ENCODE measurements around the gene OR4C6. TPM values are rescaled to one million over a fixed set of nuclear protein-coding genes. Genes with fewer than 3 reads are reported as not detected.

Gene OR4C6
- total RNA-seq (2014; rRNA removed; shearing (Covaris generic)): 0.21 TPM in 1 of 2 replicates, not detected in the other

GRCh38 chr11:55661901-55662300 lies at the start of gene OR4C6:
Gene OR4C6, plus strand, starts transcription at chr11:55662201. Its CDS starts 2,966 bp downstream, at chr11:55665167.
- no peak for DNase-seq (ENCODE audit: low spot score)

- DNase-seq (ENCODE audit: low spot score): no peak
Measured at GRCh38 chr11:55624531-55624930, 37.5 kb upstream of the OR4C6 start.

- DNase-seq (ENCODE audit: low spot score): no peak
Measured at GRCh38 chr11:55634813-55635212, 27.2 kb upstream of the OR4C6 start, which contains the start of gene OR4P4. Gene OR4P4, plus strand, starts transcription at chr11:55635113.

- no peak for DNase-seq (ENCODE audit: low spot score)
Measured at GRCh38 chr11:55648027-55648426, 14.0 kb upstream of the OR4C6 start, which contains the start of gene OR4S2. Gene OR4S2, plus strand, starts transcription at chr11:55648327. Its CDS starts 2,577 bp downstream, at chr11:55650904.

- no peak for DNase-seq (ENCODE audit: low spot score)
Measured at GRCh38 chr11:55652560-55652959, 9.4 kb upstream of the OR4C6 start.

- no peak for DNase-seq (ENCODE audit: low spot score)
Measured at GRCh38 chr11:55655096-55655495, 6.9 kb upstream of the OR4C6 start.

- peak; percentile 14 for DNase-seq (ENCODE audit: low spot score)
Measured at GRCh38 chr11:55658031-55658573, 3.9 kb upstream of the OR4C6 start.

- DNase-seq (ENCODE audit: low spot score): no peak
Measured at GRCh38 chr11:55658608-55659007, 3.4 kb upstream of the OR4C6 start.

GRCh38 chr11:55669376-55669775 lies 7.4 kb downstream of the OR4C6 start:
- DNase-seq (ENCODE audit: low spot score): no peak

GRCh38 chr11:55673860-55674259 lies 11.9 kb downstream of the OR4C6 start:
- no peak for DNase-seq (ENCODE audit: low spot score)

- no peak for DNase-seq (ENCODE audit: low spot score)
Measured at GRCh38 chr11:55697817-55698216, 35.8 kb downstream of the OR4C6 start.

GRCh38 chr11:55701429-55701828 lies 39.4 kb downstream of the OR4C6 start:
- no peak for DNase-seq (ENCODE audit: low spot score)

- no peak for DNase-seq (ENCODE audit: low spot score)
Measured at GRCh38 chr11:55707029-55707428, 45.0 kb downstream of the OR4C6 start.

- peak; percentile 17 for DNase-seq (ENCODE audit: low spot score)
Measured at GRCh38 chr11:55714982-55715888, 53.2 kb downstream of the OR4C6 start.

Other genes starting within 250 kb of the OR4C6 start
- not detected in 2 replicates for gene OR4C15, start 107.7 kb upstream of the OR4C6 start, total RNA-seq (2014; rRNA removed; shearing (Covaris generic))
- not detected in 2 replicates for gene OR4C16, start 90.1 kb upstream of the OR4C6 start, total RNA-seq (2014; rRNA removed; shearing (Covaris generic))
- gene OR4C11, start 54.6 kb upstream of the OR4C6 start, total RNA-seq (2014; rRNA removed; shearing (Covaris generic)): not detected in 2 replicates
- not detected in 2 replicates for gene OR4P4, start 27.1 kb upstream of the OR4C6 start, total RNA-seq (2014; rRNA removed; shearing (Covaris generic))
- gene OR4S2, start 13.9 kb upstream of the OR4C6 start, total RNA-seq (2014; rRNA removed; shearing (Covaris generic)): not detected in 2 replicates
- gene OR5D13, start 111.2 kb downstream of the OR4C6 start, total RNA-seq (2014; rRNA removed; shearing (Covaris generic)): not detected in 2 replicates
- gene OR5D14, start 133.4 kb downstream of the OR4C6 start, total RNA-seq (2014; rRNA removed; shearing (Covaris generic)): not detected in 2 replicates
- not detected in 2 replicates for gene OR5L1, start 149.2 kb downstream of the OR4C6 start, total RNA-seq (2014; rRNA removed; shearing (Covaris generic))
- gene OR5D18, start 157.4 kb downstream of the OR4C6 start, total RNA-seq (2014; rRNA removed; shearing (Covaris generic)): not detected in 2 replicates
- gene OR5L2, start 165.0 kb downstream of the OR4C6 start, total RNA-seq (2014; rRNA removed; shearing (Covaris generic)): not detected in 2 replicates
- gene OR5D16, start 176.6 kb downstream of the OR4C6 start, total RNA-seq (2014; rRNA removed; shearing (Covaris generic)): not detected in 2 replicates
- gene TRIM51, start 221.1 kb downstream of the OR4C6 start, total RNA-seq (2014; rRNA removed; shearing (Covaris generic)): not detected in 2 replicates